Mesothelial cell of epicardium (in vitro differentiated cells): ENCODE results near the gene CTNNA2. TPM values are rescaled to one million over a fixed set of nuclear protein-coding genes. Genes with fewer than 3 reads are reported as not detected.

ENCODE experiments used
- DNase-seq, 2 experiments: peaks; one replicate each; pipeline ENCODE4 v3.0.0; 2021; ENCODE audit warnings: low spot score in 2 of 2; ENCODE audit not compliant: unreplicated experiment in 2 of 2
- H3K27ac Mint-ChIP-seq: 2 replicates; pipeline ENCODE4 v1.8.0; 2021; ENCODE audit warnings: mixed read lengths
- H3K27me3 Mint-ChIP-seq: 2 replicates; pipeline ENCODE4 v1.8.0; 2021; ENCODE audit warnings: low read depth, mixed read lengths
- H3K36me3 Mint-ChIP-seq: 2 replicates; pipeline ENCODE4 v1.8.0; 2021; ENCODE audit warnings: mixed read lengths
- H3K4me1 Mint-ChIP-seq: 2 replicates; pipeline ENCODE4 v1.8.0; 2021; ENCODE audit warnings: mixed read lengths
- H3K4me3 Mint-ChIP-seq: 2 replicates; pipeline ENCODE4 v1.8.0; 2021; ENCODE audit warnings: mild to moderate bottlenecking, moderate library complexity, mixed read lengths
- H3K9me3 Mint-ChIP-seq: 2 replicates; pipeline ENCODE4 v1.8.0; 2021; ENCODE audit warnings: mixed read lengths
- total RNA-seq: library from RNA; stranded (reverse); gene quantifications from 3 replicates; pipeline ENCODE4 v1.2.1, GENCODE V29; 2021
- TF ChIP-seq, protein P1 (sequence below): fragments of 200-600 bp; sonication (generic); IDR thresholded peaks from one replicate; pipeline ENCODE4 v1.5.0; 2021; ENCODE audit warnings: antibody characterized with exemption; ENCODE audit not compliant: unreplicated experiment

Gene CTNNA2
- total RNA-seq, 1 donor from 2014 or later: 4.9 TPM

DNA sequence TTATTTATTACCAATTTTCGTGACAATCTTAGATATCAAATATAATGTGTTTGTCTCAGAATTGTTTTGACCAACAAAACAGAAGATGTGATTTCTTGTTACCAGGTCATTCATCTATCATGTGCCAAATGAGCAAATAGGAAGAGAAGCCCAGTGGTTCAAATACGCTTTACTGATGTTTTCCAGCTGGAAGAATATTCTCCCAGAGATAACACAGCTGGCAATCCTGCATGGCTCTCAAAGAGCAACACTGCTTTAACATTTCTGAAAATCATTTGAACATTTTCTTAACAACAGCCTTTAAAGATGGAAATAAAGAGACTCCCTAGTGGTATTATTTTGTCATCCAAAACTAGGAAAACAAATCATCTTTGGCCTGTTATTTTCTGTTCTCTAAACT lies 359.8 kb downstream of the CTNNA2 start:
- Mint-ChIP-seq H3K4me3 (no peak overlapping the region), H3K27me3 (no peaks in the 10 kb centered on the region), H3K36me3 (no peaks in the 10 kb centered on the region), H3K9me3 (no peaks in the 10 kb centered on the region), H3K4me1 (no peaks in the 10 kb centered on the region), H3K27ac (no peak overlapping the region)
- TF ChIP-seq, protein P1, sequence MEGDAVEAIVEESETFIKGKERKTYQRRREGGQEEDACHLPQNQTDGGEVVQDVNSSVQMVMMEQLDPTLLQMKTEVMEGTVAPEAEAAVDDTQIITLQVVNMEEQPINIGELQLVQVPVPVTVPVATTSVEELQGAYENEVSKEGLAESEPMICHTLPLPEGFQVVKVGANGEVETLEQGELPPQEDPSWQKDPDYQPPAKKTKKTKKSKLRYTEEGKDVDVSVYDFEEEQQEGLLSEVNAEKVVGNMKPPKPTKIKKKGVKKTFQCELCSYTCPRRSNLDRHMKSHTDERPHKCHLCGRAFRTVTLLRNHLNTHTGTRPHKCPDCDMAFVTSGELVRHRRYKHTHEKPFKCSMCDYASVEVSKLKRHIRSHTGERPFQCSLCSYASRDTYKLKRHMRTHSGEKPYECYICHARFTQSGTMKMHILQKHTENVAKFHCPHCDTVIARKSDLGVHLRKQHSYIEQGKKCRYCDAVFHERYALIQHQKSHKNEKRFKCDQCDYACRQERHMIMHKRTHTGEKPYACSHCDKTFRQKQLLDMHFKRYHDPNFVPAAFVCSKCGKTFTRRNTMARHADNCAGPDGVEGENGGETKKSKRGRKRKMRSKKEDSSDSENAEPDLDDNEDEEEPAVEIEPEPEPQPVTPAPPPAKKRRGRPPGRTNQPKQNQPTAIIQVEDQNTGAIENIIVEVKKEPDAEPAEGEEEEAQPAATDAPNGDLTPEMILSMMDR: no peak
- no peak for DNase-seq

DNA sequence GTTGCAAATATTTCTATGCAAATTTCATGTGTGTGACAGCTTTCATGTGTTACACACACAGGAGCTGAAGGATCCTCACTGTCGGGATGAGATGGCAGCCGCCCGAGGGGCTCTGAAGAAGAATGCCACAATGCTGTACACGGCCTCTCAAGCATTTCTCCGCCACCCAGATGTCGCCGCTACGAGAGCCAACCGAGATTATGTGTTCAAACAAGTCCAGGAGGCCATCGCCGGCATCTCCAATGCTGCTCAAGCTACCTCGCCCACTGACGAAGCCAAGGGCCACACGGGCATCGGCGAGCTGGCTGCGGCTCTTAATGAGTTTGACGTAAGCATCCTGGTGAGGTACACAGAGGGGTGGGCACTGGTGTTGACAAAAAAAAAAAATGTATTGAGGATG lies 361.2 kb downstream of the CTNNA2 start:
- Mint-ChIP-seq H3K4me1 (no peaks in the 10 kb centered on the region), H3K4me3 (no peak overlapping the region), H3K9me3 (peaks cover 8% of the 10 kb centered on the region), H3K27me3 (no peaks in the 10 kb centered on the region), H3K36me3 (no peaks in the 10 kb centered on the region), H3K27ac (no peak overlapping the region)
- TF ChIP-seq, protein P1: no peak
- no peak for DNase-seq

DNA sequence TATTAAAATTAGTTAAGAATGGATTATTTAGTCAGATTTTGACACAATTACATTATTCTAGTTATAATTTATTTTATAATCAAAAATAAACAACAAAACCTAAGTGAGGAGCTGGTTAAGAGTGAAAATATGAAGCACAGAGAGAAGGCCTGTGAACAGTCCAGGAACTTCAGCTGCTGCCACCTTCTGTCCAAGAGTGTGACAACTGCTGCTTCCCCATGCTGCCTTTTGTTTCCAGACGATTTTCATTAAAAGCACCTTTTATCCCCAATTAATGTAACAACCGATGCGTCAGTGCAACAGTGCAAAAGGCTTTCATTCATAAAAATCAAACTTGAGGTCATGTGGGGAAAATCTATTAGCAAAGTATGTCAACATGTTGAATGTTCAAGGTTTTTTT lies 363.6 kb downstream of the CTNNA2 start:
- TF ChIP-seq, protein P1: peak; percentile 22
- no peak for DNase-seq
- Mint-ChIP-seq H3K36me3 (no peaks in the 10 kb centered on the region), H3K4me3 (no peak overlapping the region), H3K27me3 (peaks cover 12% of the 10 kb centered on the region), H3K27ac (no peak overlapping the region), H3K9me3 (peaks cover 10% of the 10 kb centered on the region), H3K4me1 (no peaks in the 10 kb centered on the region)

- TF ChIP-seq, protein P1: no peak
- no peaks in the 10 kb centered on the region for H3K4me1 Mint-ChIP-seq
- no peak overlapping the region for H3K4me3 Mint-ChIP-seq
- DNase-seq: no peak
- peaks cover 10% of the 10 kb centered on the region for H3K9me3 Mint-ChIP-seq
- peaks cover 17% of the 10 kb centered on the region for H3K27me3 Mint-ChIP-seq
- H3K27ac Mint-ChIP-seq: no peak overlapping the region
- H3K36me3 Mint-ChIP-seq: no peaks in the 10 kb centered on the region
These were observed 369.7 kb downstream of the CTNNA2 start for GRCh38 chr2:79882548-79882947.

- Mint-ChIP-seq H3K4me1 (no peaks in the 10 kb centered on the region), H3K27me3 (peaks cover 15% of the 10 kb centered on the region), H3K4me3 (no peak overlapping the region), H3K9me3 (no peaks in the 10 kb centered on the region), H3K36me3 (no peaks in the 10 kb centered on the region), H3K27ac (no peak overlapping the region)
- TF ChIP-seq, protein P1: peak; percentile 67
- DNase-seq: no peak
These were observed 375.0 kb downstream of the CTNNA2 start for GRCh38 chr2:79887747-79888374.

GRCh38 chr2:79892123-79892522 lies 379.3 kb downstream of the CTNNA2 start:
- no peak overlapping the region for H3K27ac Mint-ChIP-seq

More at GRCh38 chr2:79892123-79892522, 379.3 kb downstream of the CTNNA2 start:
- TF ChIP-seq, protein P1: no peak
- H3K9me3 Mint-ChIP-seq: no peaks in the 10 kb centered on the region
- DNase-seq: no peak
- no peaks in the 10 kb centered on the region for H3K4me1 Mint-ChIP-seq
- H3K27me3 Mint-ChIP-seq: peaks cover 18% of the 10 kb centered on the region
- H3K4me3 Mint-ChIP-seq: no peak overlapping the region
- no peaks in the 10 kb centered on the region for H3K36me3 Mint-ChIP-seq
